Activated B cell treated with CpG ODN at 0.5 μM for 24 hours (primary cell): Measurements from ENCODE around the gene STK32A. TPM values are rescaled to one million over a fixed set of nuclear protein-coding genes. Genes with fewer than 3 reads are reported as not detected.

ENCODE experiments used
- ATAC-seq: fragments of 200-7000 bp; cut with Tn5 transposase; one replicate; pipeline ENCODE4 v1.10.0; 2021; ENCODE audit warnings: low read depth, mild to moderate bottlenecking, moderate library complexity
- CTCF ChIA-PET: fragments of 350-600 bp; sonication (Branson Sonifier 250); formaldehyde crosslinking; loops from one replicate; lab custom pipeline; 2021; ENCODE audit warnings: antibody characterized with exemption; lab: Charles Lee
- POLR2A ChIA-PET: fragments of 350-600 bp; sonication (Branson Sonifier 250); formaldehyde crosslinking; loops from one replicate; lab custom pipeline; 2021; ENCODE audit warnings: antibody characterized with exemption; lab: Charles Lee
- DNase-seq: peaks from one replicate; pipeline ENCODE4 v3.0.0; 2022
- H3K27ac Mint-ChIP-seq: one replicate; pipeline ENCODE4 v1.8.0; 2020; ENCODE audit warnings: mixed read lengths
- H3K27me3 Mint-ChIP-seq: one replicate; pipeline ENCODE4 v1.8.0; 2021; ENCODE audit warnings: mixed read lengths
- H3K36me3 Mint-ChIP-seq: one replicate; pipeline ENCODE4 v1.8.0; 2021; ENCODE audit warnings: low read depth, mixed read lengths
- H3K4me1 Mint-ChIP-seq: one replicate; pipeline ENCODE4 v1.8.0; 2021; ENCODE audit warnings: mixed read lengths
- H3K4me3 Mint-ChIP-seq: one replicate; pipeline ENCODE4 v1.8.0; 2020; ENCODE audit warnings: mild to moderate bottlenecking, mixed read lengths
- H3K9me3 Mint-ChIP-seq: one replicate; pipeline ENCODE4 v1.8.0; 2020; ENCODE audit warnings: mixed read lengths
- CTCF ChIP-seq: fragments of 200-600 bp; IDR thresholded peaks from one replicate; pipeline ENCODE4 v1.8.0; 2022; ENCODE audit warnings: antibody characterized with exemption, mild to moderate bottlenecking
- intact Hi-C: fragments of 100-400 bp; cut with micrococcal nuclease; formaldehyde crosslinking; loops from one replicate; pipeline ENCODE4 v1.15.1; 2024
- total RNA-seq: library from RNA; stranded (reverse); gene quantifications from 2 replicates; pipeline ENCODE4 v1.2.3, GENCODE V29; 2022

The STK32A gene
- total RNA-seq, 1 donor from 2014 or later: not detected

DNA sequence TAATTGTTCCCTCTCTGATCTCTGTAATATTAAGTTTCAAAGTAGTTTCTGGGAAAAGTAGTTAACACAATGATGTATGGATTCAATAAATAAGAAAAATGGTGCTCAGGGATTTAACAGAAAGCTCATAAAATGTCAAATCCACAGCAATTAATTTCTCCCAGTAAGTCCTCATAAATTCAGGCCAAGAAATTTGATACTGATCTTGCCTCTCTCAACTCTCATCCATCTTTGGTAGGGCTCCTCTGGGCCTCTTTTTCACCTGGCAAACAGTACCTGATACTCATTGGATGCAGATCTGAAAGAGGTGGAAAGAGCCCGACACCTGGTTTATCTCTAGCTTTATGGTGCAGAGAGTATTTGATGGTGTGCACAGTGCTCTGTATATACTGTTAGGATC lies 106.1 kb downstream of the STK32A start:
- Mint-ChIP-seq H3K4me1 (no peaks in the 10 kb centered on the region), H3K9me3 (peaks cover 5% of the 10 kb centered on the region), H3K36me3 (no peaks in the 10 kb centered on the region), H3K27me3 (no peaks in the 10 kb centered on the region), H3K4me3 (no peak overlapping the region), H3K27ac (no peak overlapping the region)
- DNase-seq (no peak), ATAC-seq (no peak)
- intact Hi-C loops: no loop called here
- ChIA-PET POLR2A (interaction anchor here (0.8 kb wide), 1 partner anchor 12 kb away, joined by 3 read pairs; no protein-coding TSS in a partner anchor), CTCF (no interaction called here)
- no peak for TF ChIP-seq CTCF

GRCh38 chr5:147341345-147341744 lies 106.5 kb downstream of the STK32A start:
- intact Hi-C loops: no loop called here
- H3K36me3 Mint-ChIP-seq: no peaks in the 10 kb centered on the region
- ChIA-PET POLR2A (no interaction called here), CTCF (no interaction called here)
- no peak for ATAC-seq
- H3K27ac Mint-ChIP-seq: no peak overlapping the region
- no peaks in the 10 kb centered on the region for H3K27me3 Mint-ChIP-seq
- no peak for DNase-seq
- peaks cover 5% of the 10 kb centered on the region for H3K9me3 Mint-ChIP-seq
- TF ChIP-seq CTCF: no peak
- H3K4me3 Mint-ChIP-seq: no peak overlapping the region
- H3K4me1 Mint-ChIP-seq: no peaks in the 10 kb centered on the region

- CTCF ChIA-PET: no interaction called here
- Mint-ChIP-seq H3K27me3 (no peaks in the 10 kb centered on the region), H3K4me1 (no peaks in the 10 kb centered on the region), H3K27ac (no peak overlapping the region), H3K9me3 (no peaks in the 10 kb centered on the region), H3K4me3 (no peak overlapping the region), H3K36me3 (no peaks in the 10 kb centered on the region)
- DNase-seq (no peak), ATAC-seq (no peak)
- POLR2A ChIA-PET: no interaction called here
- intact Hi-C loops: no loop called here
- no peak for TF ChIP-seq CTCF
These were observed 110.0 kb downstream of the STK32A start for GRCh38 chr5:147344861-147345260.

GRCh38 chr5:147346006-147346561 lies 111.3 kb downstream of the STK32A start:
- Mint-ChIP-seq H3K4me3 (no peak overlapping the region), H3K36me3 (no peaks in the 10 kb centered on the region), H3K27ac (no peak overlapping the region), H3K4me1 (no peaks in the 10 kb centered on the region), H3K27me3 (no peaks in the 10 kb centered on the region), H3K9me3 (no peaks in the 10 kb centered on the region)
- ChIA-PET CTCF (no interaction called here), POLR2A (no interaction called here)
- intact Hi-C loops: no loop called here
- DNase-seq (no peak), ATAC-seq (no peak)
- no peak for TF ChIP-seq CTCF

GRCh38 chr5:147348046-147348445 lies 113.2 kb downstream of the STK32A start:
- DNase-seq (no peak), ATAC-seq (no peak)
- Mint-ChIP-seq H3K4me1 (no peaks in the 10 kb centered on the region), H3K27ac (no peak overlapping the region), H3K36me3 (no peaks in the 10 kb centered on the region), H3K27me3 (no peaks in the 10 kb centered on the region), H3K4me3 (no peak overlapping the region), H3K9me3 (no peaks in the 10 kb centered on the region)
- no peak for TF ChIP-seq CTCF
- ChIA-PET CTCF (no interaction called here), POLR2A (no interaction called here)
- intact Hi-C loops: no loop called here
